Ovary (tissue), 9 donors: ENCODE results near the gene DPP9. TPM values are rescaled to one million over a fixed set of nuclear protein-coding genes. Genes with fewer than 3 reads are reported as not detected.
A peak's percentile ranks its signal among the peaks of the same experiment; 100 is the strongest.

Experiments used
- DNase-seq, 5 donors: peaks; one replicate each; pipeline ENCODE4 v3.0.0-alpha.2; 2019 to 2020
- H3K27ac ChIP-seq, 2 donors: fragments of 200-600 bp; one replicate each; pipeline versions ENCODE4 v1.5.1 to v1.8.0; 2019 to 2022
- H3K27me3 ChIP-seq: fragments of 200-600 bp; one replicate; pipeline ENCODE4 v1.8.0; 2022
- H3K36me3 ChIP-seq: fragments of 200-600 bp; sonication (generic); one replicate; pipeline ENCODE4 v1.5.1; 2019
- H3K4me1 ChIP-seq: one replicate; pipeline ENCODE4 v1.8.1; 2013; ENCODE audit warnings: mild to moderate bottlenecking, moderate library complexity; ENCODE audit not compliant: insufficient read depth
- H3K4me3 ChIP-seq: fragments of 200-600 bp; sonication (generic); one replicate; pipeline ENCODE4 v1.5.1; 2017
- H3K9me3 ChIP-seq, 2 donors: fragments of 200-600 bp in 1 of 2; sonication (generic) in 1 of 2; one replicate each; pipeline versions ENCODE4 v1.5.1 to v1.8.1; 2013 to 2019; ENCODE audit warnings: mild to moderate bottlenecking in 1 of 2, moderate library complexity in 1 of 2
- CTCF ChIP-seq, 3 donors: fragments of 450-650 bp in 2 of 3; fragments of 200-600 bp in 1 of 3; IDR thresholded peaks; one replicate each; pipeline versions ENCODE4 v1.5.1 to v1.8.0; 2016 to 2022; ENCODE audit warnings: antibody characterized with exemption in 3 of 3, mild to moderate bottlenecking in 1 of 3
- EP300 ChIP-seq: sonication (generic); formaldehyde crosslinking; IDR thresholded peaks from one replicate; pipeline ENCODE4 v1.6.1; 2017; ENCODE audit warnings: antibody characterized with exemption
- POLR2A ChIP-seq: fragments of 450-650 bp; IDR thresholded peaks from one replicate; pipeline ENCODE4 v1.6.1; 2017; ENCODE audit warnings: antibody characterized with exemption, mild to moderate bottlenecking, moderate library complexity
- WGBS, 3 donors: extraction: QIAGEN DNeasy Blood & Tissue Kit in 1 of 3; methylation state at CpG; one replicate each; pipeline versions ENCODE4 v1.1.5 to v1.1.7; 2013 to 2017; 5-methylcytosine and 5-hydroxymethylcytosine counted together
- intact Hi-C, 4 donors: fragments of 100-400 bp; cut with DNase I; formaldehyde crosslinking; loops; one replicate each; pipeline versions ENCODE4 v1.11.0 to v1.15.1; 2022 to 2023
- polyA plus RNA-seq, 2 donors: library from polyadenylated mRNA; stranded (reverse); fragments of 200-250 nt in 1 of 2; fragments of 350-450 nt in 1 of 2; fragmentation: Illumina TruSeq in 1 of 2; extraction: RNeasy Lipid Tissue Mini Kit (QIAGEN cat#74804) in 1 of 2; gene quantifications; one replicate each; pipeline ENCODE4 v1.2.3, GENCODE V29; 2013 to 2014
- total RNA-seq, 7 donors: library from RNA; depleted of rRNA in 2 of 7; stranded (reverse); fragments of >200 nt in 2 of 7; fragmentation: NEBNext Ultra II Directional in 3 of 7; extraction: Animal tissue kit (Norgen Biotek cat#: 25700) in 3 of 7; gene quantifications; one replicate each; pipeline versions ENCODE4 v1.1.0 to v1.2.4, GENCODE V29; 2016 to 2023
- donor health status: DM: no; HTN: no; CAD: no; lungs with moderate emphysema.
- donor health status: DM: no; HTN: no; CAD: no.
- donor health status: Bipolar disorder and iron deficiency.
- donor health status: DM: yes; HTN: yes; CAD: no.
- donor health status: DM: no; HTN: no; CAD: no.
- donor health status: DM: yes; HTN: yes; CAD: no.

DPP9 gene
- total and polyA plus RNA-seq, 9 donors: 14.4 to 69.5 (median 40.1) TPM

- peak; percentile 95 to 98 (median 97) for DNase-seq
- 2 to 3% (median 2%) methylated on average over 39 to 49 of the region's 49 CpGs for WGBS, 3 donors
- peaks cover 3% of the 10 kb centered on the region for H3K4me1 ChIP-seq
- intact Hi-C loops: loop anchor here in 1 of 4 donors (5.0 kb wide), 1 partner anchor 82 kb away; the partner anchor contains the start of gene SEMA6B
- TF ChIP-seq CTCF (IDR thresholded peaks at IDR 0.05): peak in 1 of 3 donors; percentile 12
- TF ChIP-seq POLR2A: no peak
- TF ChIP-seq EP300: no peak
- peak within 1 kb of the TSS; percentile 1 to 49 for H3K27ac ChIP-seq
- H3K4me3 ChIP-seq: peak within 1 kb of the TSS; percentile 43
- H3K9me3 ChIP-seq: no peaks in the 10 kb centered on the region
- no peaks in the 10 kb centered on the region for H3K36me3 ChIP-seq
- no peaks in the 10 kb centered on the region for H3K27me3 ChIP-seq
Observed at GRCh38 chr19:4638828-4639530, 84.7 kb downstream of the DPP9 start, which contains the start of gene TNFAIP8L1. TSS of gene TNFAIP8L1 (plus strand) at chr19:4639516. CDS start at chr19:4651870, 12,354 bp downstream.

DNA sequence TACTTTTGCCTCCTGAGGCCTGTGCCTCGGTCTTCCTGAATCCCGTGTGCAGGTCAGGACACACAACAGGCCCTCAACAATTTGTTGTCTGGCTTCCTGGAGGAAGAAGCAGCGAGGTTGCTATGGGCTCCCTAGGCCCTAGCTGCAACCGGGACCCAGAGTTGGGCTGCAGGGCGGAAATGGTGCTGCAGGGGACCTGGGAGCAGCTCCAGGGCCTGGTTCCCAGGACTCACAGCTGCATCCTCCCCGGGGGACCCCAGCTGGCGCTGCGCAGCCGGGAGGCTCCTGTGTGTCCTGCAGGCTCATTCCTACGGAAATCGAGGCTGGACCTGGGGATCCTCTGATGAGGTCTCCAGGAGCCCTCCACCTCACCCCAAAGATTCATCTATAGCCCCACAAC is 85.3 kb downstream of the DPP9 start:
- Histone ChIP-seq H3K4me3 (no peak overlapping the region), H3K4me1 (peaks cover 3% of the 10 kb centered on the region), H3K9me3 (no peaks in the 10 kb centered on the region), H3K27ac (no peak overlapping the region), H3K27me3 (no peaks in the 10 kb centered on the region), H3K36me3 (no peaks in the 10 kb centered on the region)
- TF ChIP-seq CTCF (IDR thresholded peaks at IDR 0.05): no peak
- no peak for TF ChIP-seq EP300
- no peak for TF ChIP-seq POLR2A
- 71 to 74% (median 72%) methylated on average over 10 to 11 of the region's 11 CpGs for WGBS, 3 donors
- DNase-seq: peak in 3 of 5 donors; percentile 29 to 46 (median 41)
- intact Hi-C loops: loop anchor here in 1 of 4 donors (5.0 kb wide), 1 partner anchor 81 kb away; the partner anchor contains the start of gene SEMA6B

DNA sequence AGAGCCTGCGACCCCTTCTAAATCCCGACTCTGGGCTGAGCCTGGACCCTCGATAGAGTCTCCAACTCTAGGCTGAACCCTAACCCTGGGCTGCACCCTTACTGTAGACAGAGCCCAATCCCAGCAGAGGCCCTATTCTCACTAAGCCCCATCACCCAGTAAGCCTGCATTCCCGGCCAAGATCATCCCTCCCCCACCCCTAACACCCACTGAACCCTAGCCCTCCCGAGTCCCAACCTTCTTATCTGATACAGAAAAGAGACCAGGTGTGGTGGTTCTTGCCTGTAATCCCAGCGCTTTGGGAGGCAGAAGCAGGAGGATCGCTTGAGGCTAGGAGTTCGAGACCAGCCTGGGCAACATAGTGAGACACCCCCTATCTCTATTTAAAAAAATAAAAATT is 86.9 kb downstream of the DPP9 start:
- intact Hi-C loops: loop anchor here in 1 of 4 donors (5.0 kb wide), 1 partner anchor 79 kb away; the partner anchor contains the start of gene SEMA6B
- H3K4me3 ChIP-seq: no peak overlapping the region
- no peak for TF ChIP-seq CTCF (IDR thresholded peaks at IDR 0.05)
- H3K27me3 ChIP-seq: no peaks in the 10 kb centered on the region
- no peak for DNase-seq
- peaks cover 3% of the 10 kb centered on the region for H3K4me1 ChIP-seq
- no peaks in the 10 kb centered on the region for H3K9me3 ChIP-seq
- WGBS, 3 donors: 43 to 51% (median 44%) methylated on average over 8 of the region's 8 CpGs
- H3K36me3 ChIP-seq: no peaks in the 10 kb centered on the region
- no peak overlapping the region for H3K27ac ChIP-seq

DNA sequence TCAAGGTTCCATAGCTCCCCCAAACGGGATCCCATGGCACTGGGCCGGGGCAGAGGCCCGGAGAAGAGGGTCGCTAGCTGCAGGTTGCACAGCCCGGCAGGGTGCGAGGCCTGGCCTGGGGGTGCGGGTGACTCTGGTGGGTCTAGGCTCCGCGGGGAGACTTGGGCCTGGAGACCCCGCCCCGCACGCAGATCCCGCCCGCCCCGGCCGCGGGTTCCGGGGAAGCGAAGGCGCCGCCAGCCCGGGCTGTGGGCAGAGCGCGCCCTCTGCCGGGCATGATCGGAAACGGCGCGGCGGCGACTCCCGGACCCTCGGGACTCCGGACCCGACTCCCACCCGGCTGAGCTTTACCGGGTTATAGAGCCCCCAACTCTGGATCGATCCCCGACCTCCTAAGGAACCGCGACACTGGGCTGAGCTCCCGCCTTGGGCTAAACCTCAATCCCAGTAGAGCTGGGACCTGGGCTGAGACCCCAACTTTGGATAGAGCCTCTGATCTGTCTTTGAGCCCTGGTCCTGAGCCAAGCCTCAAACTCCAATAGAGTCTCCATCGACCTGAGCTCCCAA is 87.4 kb downstream of the DPP9 start:
- H3K27ac ChIP-seq: no peak overlapping the region

More for the DNA sequence above, 87.4 kb downstream of the DPP9 start:
- Histone ChIP-seq H3K36me3 (no peaks in the 10 kb centered on the region), H3K9me3 (no peaks in the 10 kb centered on the region), H3K4me3 (peak overlapping the region; percentile 28), H3K4me1 (peaks cover 3% of the 10 kb centered on the region), H3K27me3 (no peaks in the 10 kb centered on the region)
- intact Hi-C loops: loop anchor here in 1 of 4 donors (5.0 kb wide), 1 partner anchor 79 kb away; the partner anchor contains the start of gene SEMA6B
- 0 to 1% (median 1%) methylated on average over 39 to 43 of the region's 43 CpGs for WGBS, 3 donors
- DNase-seq: peak; percentile 52 to 82 (median 68)
- TF ChIP-seq EP300: no peak
- peak; percentile 77 to 84 (median 82) for TF ChIP-seq CTCF (IDR thresholded peaks at IDR 0.05)
